NCI-H345 treated with DMSO at 0.1 percent for 48 hours (cell line): ENCODE measurements around the gene STEAP3.

Source experiments
- DNase-seq: peaks from one replicate; lab custom pipeline; 2025; ENCODE audit not compliant: unreplicated experiment; lab: John Stamatoyannopoulos, UW

The STEAP3 gene

DNA sequence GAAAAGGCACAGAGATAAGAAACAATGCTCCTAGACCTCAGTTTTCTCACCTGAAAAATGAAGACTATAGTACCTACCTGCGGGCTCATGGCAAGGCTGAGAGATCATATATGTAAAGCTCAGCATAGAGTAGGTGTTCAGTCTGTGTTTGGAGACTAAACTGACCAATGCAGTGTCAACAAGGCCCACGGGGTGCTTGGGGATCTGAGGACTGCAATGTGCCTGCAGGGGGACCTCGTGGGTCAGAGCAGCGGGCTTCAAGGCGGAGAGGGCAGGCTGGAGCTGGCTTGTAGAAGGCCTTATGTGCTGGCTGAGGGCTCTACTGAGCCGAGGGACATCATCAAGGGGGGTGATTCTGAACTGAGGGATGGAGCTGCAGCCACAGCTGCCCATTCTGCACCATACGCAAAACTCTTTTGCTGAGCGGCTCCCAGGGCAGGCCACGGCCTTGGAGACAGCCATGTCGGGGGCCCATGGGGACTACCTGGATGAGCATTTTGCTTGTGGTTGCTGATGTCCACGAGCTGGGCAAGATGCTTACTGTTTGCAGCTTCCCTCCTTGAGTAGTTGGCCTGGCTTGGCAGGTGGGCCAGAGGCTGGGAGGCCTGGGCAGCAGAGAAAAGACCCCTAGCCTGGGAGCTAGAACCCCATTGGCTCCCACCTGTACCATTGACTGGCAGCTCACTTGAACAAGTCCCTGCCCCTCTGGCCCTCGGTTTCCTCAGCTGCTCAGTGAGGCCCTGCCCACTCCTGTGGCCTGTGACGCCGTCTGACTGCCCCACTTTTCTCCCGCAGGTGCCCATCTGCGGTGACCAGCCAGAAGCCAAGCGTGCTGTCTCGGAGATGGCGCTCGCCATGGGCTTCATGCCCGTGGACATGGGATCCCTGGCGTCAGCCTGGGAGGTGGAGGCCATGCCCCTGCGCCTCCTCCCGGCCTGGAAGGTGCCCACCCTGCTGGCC lies 23.5 kb downstream of the STEAP3 start:
- DNase-seq: no peak

DNA sequence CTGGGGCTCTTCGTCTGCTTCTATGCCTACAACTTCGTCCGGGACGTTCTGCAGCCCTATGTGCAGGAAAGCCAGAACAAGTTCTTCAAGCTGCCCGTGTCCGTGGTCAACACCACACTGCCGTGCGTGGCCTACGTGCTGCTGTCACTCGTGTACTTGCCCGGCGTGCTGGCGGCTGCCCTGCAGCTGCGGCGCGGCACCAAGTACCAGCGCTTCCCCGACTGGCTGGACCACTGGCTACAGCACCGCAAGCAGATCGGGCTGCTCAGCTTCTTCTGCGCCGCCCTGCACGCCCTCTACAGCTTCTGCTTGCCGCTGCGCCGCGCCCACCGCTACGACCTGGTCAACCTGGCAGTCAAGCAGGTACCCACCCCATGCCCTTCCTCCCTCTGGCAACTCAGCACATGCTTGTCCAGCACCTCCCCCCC lies 24.2 kb downstream of the STEAP3 start:
- no peak for DNase-seq

DNA sequence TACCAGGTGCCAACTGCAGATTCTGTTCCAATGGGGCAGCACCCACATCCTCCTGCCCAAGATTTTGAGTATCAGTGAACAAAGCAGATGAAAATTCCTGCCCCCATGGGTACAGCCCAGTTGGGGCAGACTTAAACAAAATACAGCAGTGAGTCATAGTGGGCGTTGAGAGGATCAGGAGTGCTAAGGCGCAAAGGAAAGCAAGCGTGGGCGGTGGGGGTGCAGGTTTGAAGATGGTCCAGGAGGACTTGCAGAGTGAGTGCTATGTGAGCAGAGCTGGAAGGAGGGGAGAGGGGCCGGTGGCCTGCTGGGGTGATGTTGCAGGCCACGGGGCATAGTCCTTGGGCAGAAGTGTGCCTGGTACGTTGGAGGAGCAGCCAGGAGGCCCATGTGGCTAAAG lies 24.7 kb downstream of the STEAP3 start:
- no peak for DNase-seq

- no peak for DNase-seq
Observed at GRCh38 chr2:119248751-119249150, 25.1 kb downstream of the STEAP3 start.

- DNase-seq: no peak
Observed at GRCh38 chr2:119249311-119249710, 25.7 kb downstream of the STEAP3 start.

- DNase-seq: no peak
Observed at GRCh38 chr2:119249855-119250717, 26.5 kb downstream of the STEAP3 start.

GRCh38 chr2:119250718-119251290 lies 27.2 kb downstream of the STEAP3 start:
- no peak for DNase-seq

- no peak for DNase-seq
Observed at GRCh38 chr2:119251652-119252051, 28.0 kb downstream of the STEAP3 start.

- DNase-seq: no peak
Observed at GRCh38 chr2:119252186-119253113, 28.8 kb downstream of the STEAP3 start.

GRCh38 chr2:119253114-119253702 lies 29.6 kb downstream of the STEAP3 start:
- no peak for DNase-seq

GRCh38 chr2:119253760-119254600 lies 30.3 kb downstream of the STEAP3 start:
- DNase-seq: no peak

- no peak for DNase-seq
Observed at GRCh38 chr2:119254601-119255080, 31.0 kb downstream of the STEAP3 start.

DNA sequence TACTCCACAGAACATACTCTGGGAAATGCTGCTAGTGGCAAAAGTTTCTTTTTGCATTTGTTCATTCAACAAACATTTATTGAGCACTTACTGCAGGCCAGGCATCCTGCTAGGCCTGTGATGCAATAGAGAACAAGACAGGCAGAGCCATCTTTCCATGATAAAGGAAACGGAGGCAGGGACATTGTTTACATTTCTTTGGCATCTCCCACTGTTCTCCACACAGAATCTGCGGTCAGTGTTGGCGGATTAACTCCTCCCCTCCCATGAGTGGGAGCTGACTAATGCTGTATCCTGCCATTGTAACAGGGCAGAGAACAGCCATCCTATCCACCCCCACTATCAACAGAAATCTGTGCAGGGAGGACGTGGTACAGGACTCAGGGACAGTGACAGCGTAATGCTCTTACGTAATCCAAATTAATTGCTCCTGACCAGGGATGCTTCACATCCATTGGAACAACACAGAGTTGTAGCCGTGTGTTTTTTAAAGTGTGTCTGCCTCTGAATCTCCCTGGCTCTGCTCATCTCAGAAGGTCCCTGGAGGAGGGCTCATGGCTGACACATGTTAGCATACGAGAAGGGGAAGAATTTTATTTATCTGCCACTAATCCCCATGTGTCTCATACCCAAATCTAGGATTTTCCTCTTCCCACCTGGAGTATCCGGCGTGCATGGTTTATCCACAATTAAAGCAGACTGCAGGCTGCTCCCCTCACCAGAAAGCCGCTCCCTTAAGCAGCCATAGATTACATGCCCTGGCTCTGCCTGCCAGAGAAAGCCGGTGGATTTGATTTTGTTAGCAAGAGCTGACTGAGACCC lies 32.3 kb downstream of the STEAP3 start:
- DNase-seq: no peak

GRCh38 chr2:119256582-119256921 lies 32.9 kb downstream of the STEAP3 start:
- DNase-seq: no peak

DNA sequence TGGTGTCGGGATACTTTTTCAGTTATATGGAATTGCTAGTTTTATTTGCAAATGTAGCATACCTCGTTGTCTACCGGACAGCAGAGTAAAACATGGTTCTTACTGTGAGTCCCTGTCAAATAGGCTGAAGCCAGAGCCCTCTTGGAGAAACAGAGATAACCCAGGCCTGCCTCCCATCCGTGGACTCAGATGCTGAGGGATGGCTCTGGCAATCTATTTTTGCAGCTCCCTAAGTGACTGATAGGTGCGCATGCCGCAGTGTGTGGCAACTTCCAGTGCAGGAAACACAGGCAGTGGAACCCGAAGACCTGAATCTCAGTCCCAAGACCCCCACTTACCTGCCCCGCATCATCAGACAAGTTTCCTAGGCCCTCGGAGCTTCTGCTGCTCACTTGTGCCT lies 33.6 kb downstream of the STEAP3 start:
- no peak for DNase-seq

DNA sequence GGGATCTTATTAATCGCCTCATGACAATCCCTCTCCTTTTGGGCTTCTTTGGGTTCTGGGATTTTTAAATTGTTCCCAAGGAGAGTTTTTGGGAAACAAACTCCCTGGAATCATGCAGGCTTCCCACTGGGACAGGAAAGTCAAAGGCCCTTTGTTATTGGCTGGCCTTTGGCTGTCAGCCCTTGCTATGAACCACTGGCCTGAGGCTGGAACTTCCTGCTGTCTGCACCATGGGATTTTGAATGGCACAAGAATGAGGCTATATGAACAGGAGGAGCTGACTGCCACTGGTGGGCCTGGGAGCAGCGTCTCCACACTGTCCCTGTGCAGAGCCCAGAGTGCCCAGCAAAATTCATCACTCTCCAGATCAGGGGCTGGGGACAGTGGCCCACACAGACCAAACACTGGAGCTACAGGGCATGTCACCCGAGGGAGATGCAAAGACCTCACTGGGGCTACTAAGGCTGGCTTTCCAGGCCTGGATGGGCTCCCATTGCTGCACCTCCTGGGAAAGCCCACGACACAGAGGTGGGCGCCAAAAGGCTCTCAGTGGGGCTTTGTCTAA lies 35.7 kb downstream of the STEAP3 start:
- no peak for DNase-seq

DNA sequence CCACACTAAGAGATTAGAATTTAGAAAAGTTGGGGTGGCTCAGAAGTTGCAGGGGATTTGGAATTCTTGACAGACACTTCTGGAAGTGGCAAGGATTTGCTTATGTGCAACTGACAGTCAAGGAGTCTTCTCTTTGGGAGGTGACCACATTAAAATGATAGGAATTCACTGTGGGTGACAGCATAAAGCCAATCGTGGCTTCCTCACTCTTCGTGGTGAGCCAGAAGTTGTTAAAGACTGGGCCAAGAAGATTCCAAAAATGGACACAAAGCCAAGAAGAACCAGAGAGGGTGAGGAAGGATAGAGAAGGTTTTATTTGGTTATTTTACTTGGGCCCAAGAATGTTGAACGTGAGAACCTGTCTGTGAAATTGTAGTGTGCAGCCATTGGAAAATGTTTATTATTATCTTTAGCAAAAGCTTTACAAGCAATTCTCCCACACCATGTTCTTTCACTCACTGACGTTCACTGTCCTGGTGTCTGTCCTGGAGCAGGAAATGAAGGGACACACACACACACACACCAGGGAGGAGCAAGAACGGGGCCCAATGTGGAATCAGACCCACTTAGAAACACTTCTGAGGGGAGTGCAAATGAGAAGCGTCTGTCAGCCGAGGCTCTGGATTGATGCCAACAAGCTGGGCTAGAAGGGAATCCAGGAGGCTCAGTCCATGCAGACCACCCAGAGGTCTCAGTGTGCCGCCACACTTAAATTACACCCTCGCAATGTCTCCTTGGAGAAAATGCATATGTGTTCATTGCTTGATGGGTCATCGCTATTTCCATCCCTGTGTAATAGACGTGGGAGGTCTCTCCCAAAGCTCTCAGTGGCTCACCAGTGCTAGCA lies 37.2 kb downstream of the STEAP3 start:
- DNase-seq: no peak
